HG03432 (cell line): ENCODE data around the gene CDH1.
A peak's percentile ranks its signal among the peaks of the same experiment; 100 is the strongest.
"Not testable (repeated sequence)": the region's sequence is repeated elsewhere in the genome, so short reads cannot be mapped to it uniquely, and the experiment has no call there.

Experiments used
- ATAC-seq: cut with Tn5 transposase; IDR thresholded peaks from one replicate; pipeline ENCODE4 v1.9.1; 2021; ENCODE audit warnings: mild to moderate bottlenecking, moderate library complexity; ENCODE audit not compliant: unreplicated experiment

The CDH1 gene

DNA sequence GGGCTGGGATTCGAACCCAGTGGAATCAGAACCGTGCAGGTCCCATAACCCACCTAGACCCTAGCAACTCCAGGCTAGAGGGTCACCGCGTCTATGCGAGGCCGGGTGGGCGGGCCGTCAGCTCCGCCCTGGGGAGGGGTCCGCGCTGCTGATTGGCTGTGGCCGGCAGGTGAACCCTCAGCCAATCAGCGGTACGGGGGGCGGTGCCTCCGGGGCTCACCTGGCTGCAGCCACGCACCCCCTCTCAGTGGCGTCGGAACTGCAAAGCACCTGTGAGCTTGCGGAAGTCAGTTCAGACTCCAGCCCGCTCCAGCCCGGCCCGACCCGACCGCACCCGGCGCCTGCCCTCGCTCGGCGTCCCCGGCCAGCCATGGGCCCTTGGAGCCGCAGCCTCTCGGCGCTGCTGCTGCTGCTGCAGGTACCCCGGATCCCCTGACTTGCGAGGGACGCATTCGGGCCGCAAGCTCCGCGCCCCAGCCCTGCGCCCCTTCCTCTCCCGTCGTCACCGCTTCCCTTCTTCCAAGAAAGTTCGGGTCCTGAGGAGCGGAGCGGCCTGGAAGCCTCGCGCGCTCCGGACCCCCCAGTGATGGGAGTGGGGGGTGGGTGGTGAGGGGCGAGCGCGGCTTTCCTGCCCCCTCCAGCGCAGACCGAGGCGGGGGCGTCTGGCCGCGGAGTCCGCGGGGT, at the start of gene CDH1:
Gene CDH1, plus strand, starts transcription at position 247 of the 684 bp plus-strand sequence. Its CDS starts 124 bp downstream, at position 371.
- ATAC-seq = no peak

DNA sequence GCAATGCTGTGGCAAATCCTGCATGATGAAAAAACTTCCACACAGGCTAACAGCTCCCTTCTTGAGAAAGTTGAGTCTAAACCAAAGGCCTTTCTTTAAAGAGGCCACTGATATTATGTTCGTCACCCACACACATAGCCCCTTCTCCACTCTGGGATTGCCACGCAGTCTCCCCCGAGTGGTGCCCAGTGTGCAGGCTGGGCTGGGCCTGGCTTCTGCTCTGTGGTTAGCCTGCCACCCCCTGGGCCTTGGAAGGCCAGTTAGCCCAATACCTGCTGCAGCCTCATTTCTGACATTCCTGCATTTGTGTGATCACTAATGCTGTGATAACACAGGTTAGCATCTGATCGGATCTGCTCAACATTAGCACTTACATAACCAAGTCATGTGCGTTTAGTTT, 47.2 kb upstream of the CDH1 start:
- ATAC-seq = no peak

DNA sequence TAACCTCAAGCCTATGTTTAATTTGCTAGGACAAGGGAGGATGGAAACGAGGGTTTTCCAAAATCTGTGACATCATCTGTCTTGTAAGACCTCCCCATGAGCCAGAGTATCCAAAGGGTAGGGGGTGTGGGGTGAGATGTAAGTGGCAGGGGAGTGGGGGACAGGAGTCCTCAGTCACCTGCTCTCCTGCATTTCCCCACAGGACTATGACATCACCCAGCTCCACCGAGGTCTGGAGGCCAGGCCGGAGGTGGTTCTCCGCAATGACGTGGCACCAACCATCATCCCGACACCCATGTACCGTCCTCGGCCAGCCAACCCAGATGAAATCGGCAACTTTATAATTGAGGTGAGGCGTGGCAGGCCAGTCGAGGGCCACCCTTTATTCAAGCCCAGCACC, 41.5 kb upstream of the CDH1 start:
- no peak for ATAC-seq

DNA sequence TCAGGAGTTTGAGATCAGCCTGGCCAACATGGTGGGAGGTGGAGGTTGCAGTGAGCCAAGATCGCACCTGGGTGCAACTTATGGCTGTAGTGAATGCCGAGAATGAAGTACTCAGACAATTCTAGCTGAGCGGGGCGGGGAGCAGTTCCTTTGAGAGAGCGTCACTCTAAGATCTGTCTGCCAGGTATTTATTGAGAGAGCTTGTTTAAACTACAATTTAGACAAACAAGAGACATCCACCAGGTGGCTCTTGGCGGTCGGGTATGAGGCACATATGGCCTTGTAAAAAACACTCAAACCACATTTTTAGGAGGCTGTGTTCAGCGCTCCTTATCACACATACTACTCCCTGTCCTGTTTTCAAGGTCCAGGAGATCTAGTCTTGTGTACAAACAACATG, 40.6 kb upstream of the CDH1 start:
- no peak for ATAC-seq

DNA sequence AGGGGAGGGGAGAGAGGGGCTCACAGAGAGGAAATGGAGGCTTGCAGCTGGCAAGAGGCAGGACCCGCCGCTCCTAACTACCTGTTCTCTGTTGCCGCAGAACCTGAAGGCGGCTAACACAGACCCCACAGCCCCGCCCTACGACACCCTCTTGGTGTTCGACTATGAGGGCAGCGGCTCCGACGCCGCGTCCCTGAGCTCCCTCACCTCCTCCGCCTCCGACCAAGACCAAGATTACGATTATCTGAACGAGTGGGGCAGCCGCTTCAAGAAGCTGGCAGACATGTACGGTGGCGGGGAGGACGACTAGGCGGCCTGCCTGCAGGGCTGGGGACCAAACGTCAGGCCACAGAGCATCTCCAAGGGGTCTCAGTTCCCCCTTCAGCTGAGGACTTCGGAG, 39.0 kb upstream of the CDH1 start:
- no peak for ATAC-seq

DNA sequence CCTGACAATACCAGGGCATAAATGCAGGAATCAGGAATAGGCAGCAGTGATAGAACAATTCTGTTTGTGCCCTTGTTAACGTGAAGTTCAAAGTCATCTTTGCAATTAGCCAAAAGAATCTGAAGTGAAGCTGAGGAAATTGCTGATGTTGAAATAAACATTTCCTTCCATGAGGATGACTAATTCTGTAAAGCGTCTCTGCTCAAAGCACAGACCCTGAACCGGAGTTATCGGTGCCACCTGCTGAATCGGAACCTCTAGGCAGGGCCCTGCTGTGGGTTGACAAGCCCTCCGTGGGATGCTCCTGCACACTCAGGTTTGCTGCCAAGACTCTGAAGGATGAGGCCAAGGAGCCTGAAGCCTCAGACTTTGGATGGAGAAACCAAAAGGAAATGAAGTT, 37.0 kb upstream of the CDH1 start:
- ATAC-seq = no peak

DNA sequence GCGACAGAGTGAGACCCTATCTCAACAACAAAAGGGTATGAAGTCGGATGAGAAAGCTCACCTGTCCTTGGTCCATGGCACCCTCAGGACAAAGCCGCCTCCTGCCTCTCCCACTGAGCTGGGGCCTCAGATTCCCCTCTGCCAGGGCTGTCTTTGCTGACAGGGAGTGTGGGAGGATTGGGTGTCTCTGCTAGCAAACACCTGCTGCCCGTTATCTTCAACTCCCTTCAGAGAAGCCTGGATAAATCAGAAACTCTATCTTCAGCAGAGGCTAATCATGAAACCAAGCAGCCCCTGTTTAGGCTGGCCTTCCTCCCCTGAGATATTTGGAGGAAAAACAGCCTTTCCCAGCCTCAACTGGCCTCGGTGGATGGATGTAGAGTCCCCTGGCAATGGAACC, 36.3 kb upstream of the CDH1 start:
- ATAC-seq = no peak

DNA sequence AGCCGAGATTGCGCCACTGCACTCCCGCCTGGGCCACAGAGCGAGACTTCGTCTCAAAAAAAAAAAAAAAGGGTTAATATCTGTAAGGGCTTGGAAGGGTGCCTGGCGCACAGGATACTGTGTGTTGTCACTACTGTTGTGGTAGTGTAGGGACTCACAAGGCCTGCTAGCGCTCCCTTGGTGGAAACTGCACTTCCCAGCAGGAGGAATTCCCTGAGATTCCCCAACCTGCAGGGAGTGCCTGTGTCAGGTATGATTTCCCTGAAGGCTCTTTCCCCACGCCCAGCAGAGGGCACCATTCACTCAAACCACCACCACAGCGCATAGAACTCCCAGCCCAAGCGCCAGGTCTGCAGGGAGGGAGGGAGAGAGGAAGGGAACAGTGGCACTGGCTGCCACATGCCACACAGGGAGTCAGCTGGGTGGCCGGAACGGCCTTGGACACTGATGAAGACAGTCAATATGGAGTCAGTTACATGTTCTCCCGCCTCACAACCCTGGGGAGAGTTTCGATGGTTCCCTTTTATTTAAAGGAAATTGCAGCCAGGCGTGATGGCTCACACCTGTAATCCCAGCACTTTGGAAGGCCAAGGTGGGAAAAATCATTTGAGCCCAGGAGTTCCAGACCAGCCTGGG, 32.7 kb upstream of the CDH1 start:
- no peak for ATAC-seq

DNA sequence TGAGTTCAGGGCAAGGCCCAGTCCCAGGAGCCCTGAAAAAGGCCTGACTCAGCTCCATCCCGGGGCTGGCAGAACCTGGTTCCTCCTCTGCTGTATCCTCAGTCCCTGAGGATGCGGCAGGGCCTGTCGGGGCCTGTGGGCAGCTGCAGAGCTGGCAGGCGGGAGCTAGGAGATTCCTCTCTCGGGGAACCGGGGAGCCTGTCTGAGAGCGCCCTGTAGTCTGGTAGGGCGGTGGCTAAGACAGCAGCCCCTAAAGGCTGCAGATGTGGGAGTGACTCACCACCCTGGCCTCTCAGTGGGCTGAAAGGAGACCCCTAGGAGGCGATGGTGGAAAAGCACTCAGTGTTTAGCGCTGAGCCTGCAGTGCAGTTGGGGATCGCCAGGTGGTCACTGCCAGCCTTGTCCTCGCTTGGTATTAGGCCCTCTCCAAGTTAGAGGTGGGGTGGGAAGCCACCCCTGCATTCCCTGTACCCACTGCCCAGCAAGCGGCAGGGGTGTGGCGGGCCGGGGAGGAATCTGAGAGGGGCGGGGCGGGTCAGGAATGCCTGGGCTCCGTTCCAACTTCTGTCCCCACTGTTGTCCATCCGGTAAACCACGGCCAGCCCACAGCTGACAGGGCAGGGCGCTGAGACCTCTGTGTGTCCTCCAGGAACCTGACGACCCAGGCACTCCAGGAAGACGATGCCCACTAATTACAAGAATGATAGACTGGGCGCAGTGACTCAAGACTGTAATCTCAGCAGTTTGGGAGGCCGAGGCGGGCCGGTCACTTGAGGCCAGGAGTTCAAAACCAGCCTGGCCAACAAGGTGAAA, 29.5 kb upstream of the CDH1 start:
- ATAC-seq = no peak

DNA sequence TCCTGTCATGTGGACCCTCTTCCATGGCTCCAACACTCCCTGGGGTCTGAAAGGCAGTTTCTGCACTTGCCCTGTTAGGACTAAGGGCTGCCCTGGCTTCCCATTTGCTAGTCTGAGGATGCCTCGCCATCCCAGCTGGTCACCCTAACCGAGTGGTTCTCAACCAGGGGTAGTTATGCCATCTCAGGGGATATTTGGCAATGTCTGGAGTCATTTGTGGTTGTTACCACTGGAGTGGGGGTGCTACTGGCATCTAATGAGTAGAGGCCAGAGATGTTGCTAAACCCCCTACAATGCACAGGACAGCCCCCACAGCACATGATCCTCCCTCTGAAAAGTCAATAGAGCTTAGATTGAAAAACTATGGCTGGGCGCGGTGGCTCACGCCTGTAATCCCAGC, 26.9 kb upstream of the CDH1 start:
- no peak for ATAC-seq

DNA sequence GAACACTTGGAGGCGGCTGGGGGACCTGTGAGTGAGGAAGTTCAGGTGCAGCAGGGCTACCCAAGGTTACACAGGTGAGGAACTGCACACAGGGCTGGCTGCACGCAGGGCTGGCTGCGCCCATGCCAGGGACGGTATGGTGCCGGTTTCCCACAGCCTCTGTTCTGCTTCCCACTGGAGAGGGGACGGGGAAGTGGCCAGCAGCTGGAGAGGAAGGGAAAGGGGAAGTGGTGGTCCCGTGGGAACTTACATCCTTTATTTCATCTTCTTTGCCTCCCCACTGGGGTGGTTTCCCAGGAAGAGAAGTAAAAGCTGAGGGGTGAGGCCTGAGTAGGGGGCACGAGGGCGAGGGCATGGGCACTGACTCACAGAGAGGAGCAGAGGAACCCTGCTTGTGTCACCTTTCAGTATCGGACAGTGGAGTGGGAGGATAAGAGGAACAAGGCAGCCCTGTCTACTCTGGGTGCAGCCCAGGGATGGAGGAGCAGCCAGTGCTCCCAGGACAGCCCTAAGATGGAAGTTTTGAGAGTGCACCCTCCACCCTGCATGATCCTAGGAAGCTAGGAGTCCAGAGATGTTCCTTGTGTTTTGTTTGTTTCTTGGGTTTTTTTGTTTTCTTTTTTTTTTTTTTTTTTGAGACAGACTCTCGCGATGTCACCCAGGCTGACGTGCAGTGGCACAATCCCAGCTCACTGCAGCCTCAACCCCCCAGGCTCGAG, 25.5 kb upstream of the CDH1 start:
- ATAC-seq = no peak

DNA sequence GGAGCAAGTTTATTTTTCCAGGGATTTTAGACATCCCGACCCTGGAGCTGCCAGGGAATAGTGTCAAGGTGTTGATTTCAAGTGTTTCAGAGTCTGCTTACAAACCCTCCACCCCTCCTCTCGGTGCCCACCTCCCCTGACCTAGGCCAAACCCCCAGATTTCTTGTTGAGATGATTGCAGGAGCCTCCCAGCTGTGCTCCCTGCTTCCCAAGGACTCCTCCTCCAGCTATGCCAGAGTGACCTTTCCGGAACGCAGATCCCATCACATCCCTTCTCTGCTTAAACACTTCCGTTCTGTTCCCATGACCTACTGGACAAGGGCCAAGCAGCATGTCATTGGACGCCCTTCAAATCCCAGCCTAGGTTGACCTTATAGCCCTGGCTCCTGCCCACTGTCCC, 23.7 kb upstream of the CDH1 start:
- ATAC-seq = no peak

DNA sequence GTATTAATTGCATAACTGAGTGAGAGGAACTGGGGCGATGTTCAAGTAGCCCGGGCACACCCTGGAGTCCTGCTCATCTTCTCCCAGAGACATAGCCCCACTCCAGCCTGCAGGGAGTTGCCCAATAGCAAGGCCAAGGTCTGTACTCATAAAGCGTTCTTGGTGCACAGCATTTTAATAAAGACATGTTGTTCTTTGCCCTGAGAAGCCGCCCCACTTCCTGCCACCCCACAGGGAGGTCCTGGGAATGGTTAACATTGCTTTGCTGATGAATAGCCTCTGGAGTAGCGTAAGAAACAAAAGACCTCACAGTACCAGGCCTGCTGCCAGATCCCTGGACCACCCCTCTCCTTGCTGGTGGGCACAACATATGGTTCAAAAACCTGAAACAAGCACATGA, 21.6 kb upstream of the CDH1 start:
- no peak for ATAC-seq

DNA sequence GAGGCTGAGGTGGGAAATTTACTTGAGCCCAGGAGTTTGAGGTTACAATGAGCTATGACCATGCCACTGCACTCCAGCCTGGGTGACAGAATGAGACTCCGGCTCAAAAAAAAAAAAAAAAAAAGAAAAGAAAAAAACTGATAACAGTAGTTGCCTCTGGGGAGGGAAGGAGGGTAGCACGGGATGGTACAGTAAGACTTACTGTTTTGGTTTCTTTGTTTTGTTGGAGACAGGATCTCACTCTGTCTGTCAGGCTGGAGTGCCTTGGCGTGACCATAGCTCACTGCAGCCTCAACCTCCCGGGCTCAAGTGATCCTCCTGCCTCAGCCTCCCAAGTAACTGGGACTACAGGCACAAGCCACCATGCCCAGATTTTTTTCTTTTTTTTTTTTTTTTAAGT, 20.6 kb upstream of the CDH1 start:
- ATAC-seq = not testable (repeated sequence)

DNA sequence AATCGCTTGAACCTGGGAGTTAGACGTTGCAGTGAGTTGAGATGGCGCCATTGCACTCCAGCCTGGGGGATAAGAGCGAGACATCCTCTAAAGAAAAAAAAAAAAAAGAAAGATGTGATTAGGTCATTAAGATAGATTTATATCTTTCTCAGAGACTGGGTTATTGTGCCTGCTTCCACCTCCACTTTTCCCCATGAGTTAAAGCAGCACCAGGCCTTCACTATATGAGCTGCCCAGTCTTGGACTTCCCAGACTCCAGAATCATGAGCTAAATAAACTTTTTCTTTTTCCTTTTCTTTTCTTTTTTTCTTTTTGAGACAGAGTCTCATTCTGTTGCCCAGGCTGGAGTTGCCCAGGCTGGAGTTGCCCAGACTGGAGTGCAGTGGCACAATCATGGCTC, 19.4 kb upstream of the CDH1 start:
- no peak for ATAC-seq

DNA sequence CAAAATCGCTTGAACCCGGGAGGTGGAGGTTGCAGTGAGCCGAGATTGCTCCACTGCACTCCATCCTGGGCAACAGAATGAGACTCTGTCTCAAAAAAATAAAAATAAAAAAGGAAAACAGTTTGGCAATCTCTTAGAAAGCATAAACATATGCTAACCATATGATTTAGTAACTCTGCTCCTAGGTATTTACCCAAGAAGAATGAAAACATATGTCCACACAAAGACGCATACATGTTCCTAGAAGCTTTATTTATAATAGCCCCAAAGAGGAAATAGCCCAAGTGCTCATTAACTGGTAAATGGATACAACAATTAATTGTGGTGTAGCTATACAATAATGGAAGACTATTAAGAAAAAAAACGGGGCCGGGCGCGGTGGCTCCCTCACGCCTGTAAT, 18.5 kb upstream of the CDH1 start:
- ATAC-seq = no peak

DNA sequence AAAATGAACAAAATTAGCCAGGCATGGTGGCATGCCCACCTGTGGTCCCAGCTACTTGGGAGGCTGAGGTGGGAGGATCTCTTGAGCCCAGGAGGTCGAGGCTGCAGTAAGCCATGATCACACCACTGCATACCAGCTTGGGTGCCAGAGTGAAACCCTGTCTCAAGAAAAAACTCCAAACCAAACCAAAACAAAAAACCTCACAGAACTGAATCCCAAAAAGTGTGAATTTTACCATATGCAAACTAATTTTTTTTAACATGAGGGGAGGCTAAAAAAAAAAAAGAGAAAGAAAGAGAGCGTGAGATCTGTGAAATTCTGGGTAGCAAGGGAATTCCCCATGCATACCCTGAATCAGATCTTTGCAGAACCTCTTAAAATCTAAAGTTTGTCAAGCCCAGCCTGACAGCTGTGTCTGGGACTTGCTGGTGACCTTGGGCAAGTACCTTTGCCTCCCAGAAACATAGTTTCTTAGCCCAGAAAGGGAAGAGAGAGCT, 17.1 kb upstream of the CDH1 start:
- peak; percentile 91 for ATAC-seq

DNA sequence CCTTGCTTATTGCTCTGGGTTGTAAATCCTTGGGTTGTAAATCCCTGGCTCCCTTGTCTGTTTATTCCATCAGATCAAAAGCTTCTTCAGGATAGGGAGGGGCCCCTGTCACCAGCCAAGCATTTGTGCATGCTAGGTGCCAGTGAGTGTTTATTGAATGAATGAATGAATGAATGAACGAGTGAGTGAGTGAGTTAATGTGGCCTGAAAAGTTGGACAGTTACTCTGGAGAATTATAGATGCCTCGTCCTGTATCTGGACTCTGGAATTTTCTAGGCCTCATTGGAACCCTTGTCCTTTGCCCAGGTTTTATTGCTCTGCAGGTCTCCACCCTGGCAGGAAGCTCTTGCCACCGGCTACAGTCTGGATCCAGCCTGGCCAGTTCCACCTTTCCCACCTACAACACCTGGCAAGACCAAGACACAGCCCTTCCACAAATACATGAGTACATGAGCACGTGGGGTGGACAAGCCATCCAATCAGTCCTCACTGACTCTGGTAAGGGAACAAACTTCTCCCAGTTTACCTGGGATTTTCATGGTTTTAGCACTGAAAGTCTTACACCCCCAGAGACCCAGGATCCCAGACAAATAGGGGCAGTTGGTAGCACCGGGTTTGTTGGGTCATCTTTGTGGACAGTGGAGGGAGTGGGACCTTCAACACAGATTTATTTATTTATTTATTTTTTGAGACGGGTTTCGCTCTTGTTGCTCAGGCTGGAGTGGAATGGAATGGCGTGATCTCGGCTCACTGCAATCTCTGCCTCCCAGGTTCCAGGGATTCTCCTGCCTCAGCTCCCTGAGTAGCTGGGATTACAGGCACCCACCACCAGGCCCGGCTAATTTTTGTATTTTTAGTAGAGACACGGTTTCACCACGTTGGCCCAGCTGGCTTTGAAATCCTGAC, 14.7 kb upstream of the CDH1 start:
- no peak for ATAC-seq

DNA sequence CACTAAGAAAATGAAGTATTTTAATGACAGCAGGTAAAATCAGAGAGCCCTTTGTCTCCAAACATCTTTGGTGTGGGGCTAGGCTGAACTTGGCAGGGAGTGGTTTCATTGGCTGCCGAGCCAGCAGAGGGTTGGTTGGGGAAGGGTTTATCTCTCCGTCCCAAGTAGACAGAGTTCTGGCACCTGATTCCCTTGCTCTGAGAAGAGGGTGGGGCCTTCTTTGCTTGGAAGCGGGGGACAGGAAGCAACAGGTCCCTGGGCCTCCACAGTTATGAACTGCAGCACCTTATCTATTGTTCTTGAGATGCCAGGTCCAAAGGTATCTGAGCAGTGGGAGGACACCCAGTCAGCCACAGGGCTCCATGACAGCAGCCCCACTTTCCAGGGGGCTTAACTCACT, 12.3 kb upstream of the CDH1 start:
- ATAC-seq = no peak

DNA sequence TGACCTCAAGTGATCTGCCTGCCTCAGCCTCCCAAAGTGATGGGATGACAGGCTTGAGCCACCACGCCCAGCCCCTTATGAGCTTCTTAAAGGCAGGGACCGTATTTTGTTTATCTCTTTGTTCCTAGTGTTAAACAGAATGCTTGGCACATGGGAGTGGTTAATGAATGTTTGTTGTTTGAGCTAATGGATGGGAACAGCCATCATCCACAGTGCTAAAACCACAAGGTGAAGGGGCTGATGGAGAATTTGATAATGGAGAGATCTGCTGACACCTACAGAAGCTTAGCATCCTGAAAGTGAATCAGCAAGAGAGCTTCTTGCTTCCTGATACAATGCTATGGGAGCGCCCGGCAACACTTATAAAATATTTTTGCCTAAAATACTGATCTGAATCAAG, 8.6 kb upstream of the CDH1 start:
- ATAC-seq = no peak
